GM21423 (cell line): ENCODE data around the gene EHBP1.

ENCODE experiments used
- ATAC-seq: cut with Tn5 transposase; IDR thresholded peaks from one replicate; pipeline ENCODE4 v1.9.1; 2021; ENCODE audit warnings: mild to moderate bottlenecking, moderate library complexity; ENCODE audit not compliant: unreplicated experiment

Gene EHBP1

DNA sequence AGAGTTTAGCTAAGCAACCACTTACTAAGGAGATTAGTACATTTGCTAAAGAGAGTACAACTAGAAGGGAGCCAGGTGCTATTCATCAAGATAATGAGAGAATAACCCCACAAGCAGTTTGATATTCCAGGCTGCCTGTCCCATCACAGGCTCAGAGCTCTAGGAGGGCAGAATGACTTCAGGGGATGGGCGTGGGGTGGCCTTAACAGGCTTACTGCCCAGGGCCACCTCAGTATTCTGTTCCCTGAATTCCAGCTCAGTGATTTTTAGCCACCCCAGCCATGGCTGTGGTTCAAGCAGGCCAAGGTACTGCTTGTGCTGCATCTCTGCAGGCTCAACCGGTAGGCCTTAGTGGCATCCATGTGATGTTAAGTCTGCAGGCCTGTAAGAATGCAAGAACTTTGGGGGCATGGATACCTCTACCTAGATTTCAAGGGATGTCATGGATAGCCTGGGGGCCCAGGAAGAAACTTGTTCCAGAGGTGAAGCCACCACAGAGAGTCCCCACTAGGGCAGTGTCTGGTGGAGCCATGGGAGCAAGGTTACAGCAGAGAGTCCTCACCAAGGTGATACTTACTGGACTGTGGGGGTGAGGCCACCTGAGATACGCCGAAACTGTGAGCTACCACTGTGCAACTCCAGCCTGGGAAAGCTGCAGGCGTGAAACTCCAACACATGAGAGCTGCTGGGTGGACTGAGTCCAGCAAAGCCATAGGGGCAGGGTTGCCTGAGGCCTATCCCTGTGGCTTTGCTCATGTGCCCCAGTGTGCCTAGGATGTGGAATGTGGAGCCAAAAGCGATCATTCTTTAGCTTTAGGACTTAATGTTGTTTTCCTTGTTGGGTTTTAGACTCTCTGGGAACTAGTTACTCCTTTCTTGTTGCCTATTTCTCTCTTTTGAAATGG, 107.7 kb downstream of the EHBP1 start:
- no peak for ATAC-seq

DNA sequence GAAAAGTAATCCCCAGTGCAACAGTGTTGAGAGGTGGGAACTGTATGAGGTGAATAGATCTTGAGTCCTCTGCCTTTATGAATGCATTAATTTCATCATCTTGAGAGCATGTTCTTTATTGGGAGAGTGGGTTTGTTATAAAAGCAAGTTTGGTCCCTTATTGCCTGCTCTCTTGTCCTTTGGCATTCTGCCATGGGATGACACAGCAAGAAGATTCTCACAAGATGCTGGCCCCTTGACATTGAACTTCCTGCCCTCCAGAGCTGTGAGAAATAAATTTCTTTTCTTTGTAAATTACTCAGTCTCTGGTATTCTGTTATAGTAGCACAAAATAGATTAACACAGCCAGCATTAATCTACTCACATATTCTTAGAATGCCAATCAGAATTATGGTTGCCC, 108.6 kb downstream of the EHBP1 start:
- ATAC-seq: no peak

- ATAC-seq: no peak
Measured at GRCh38 chr2:62817348-62817747, 111.8 kb downstream of the EHBP1 start.

DNA sequence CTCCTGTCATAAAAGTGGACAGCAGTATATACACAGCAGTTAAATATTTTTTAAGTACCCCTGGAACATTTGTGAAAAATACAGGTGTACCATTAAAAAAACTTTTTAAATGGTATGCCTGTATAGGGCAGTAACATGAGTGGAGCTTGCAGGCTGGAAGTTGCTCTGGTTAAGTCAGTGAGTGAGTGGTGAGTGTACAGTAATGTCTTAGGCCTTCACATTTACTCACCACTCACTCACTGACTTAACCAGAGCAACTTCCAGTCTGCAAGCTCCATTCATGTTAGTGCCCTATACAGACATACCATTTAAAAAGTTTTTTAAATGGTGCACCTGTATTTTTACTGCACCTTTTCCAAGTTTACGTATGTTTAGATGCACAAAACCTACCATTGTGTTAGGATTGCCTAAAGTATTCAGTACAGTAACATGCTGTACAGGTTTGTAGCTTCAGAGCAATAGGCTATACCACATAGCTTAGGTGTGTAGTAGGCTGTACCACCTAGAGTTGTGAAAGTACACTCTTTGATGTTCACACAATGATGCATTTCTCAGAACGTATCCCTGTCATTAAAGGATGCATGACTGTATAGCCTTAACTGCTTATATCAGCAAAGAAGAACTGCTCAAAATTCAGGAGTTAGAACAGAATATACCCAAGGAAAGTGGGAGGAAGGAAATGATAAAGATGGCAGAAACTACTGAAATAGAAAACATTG, 112.6 kb downstream of the EHBP1 start:
- no peak for ATAC-seq

DNA sequence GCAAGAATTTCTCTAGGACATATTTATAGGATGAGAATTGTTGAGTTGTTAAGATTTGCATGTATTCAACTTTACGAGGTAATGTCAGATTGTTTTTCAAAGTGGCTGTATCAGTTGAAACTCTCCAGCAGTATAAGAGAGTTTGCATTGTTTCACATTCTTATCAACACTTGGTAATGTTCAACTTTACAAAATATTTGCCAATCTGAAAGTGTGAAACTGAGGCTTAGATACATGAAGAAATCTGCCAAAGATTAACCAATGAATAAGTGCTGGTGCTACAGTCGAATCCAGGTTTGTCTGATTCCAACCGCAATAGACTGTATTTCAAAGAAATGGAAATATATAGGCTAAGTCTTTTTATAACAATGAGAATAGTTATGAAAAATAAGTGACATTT, 117.0 kb downstream of the EHBP1 start:
- ATAC-seq: no peak

DNA sequence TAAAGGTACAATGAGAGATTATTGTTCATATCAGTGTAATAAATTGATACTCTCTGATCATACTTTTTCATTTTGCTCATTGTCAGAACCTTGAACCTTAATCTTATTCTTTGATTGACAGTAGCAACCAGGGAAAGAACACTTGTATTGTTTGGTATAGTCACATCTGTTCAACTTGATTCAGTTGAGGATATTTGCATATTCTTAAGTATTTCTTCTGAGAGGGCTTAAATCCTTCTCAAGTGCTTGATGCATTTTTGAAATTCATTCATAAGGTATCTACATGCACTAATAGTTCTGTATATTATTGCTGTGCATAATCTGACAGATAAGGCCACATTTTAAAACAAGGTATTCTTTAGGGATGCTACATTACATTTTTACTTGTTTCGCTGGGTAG, 118.9 kb downstream of the EHBP1 start:
- ATAC-seq: no peak

- no peak for ATAC-seq
Measured at GRCh38 chr2:62826141-62826540, 120.6 kb downstream of the EHBP1 start.

DNA sequence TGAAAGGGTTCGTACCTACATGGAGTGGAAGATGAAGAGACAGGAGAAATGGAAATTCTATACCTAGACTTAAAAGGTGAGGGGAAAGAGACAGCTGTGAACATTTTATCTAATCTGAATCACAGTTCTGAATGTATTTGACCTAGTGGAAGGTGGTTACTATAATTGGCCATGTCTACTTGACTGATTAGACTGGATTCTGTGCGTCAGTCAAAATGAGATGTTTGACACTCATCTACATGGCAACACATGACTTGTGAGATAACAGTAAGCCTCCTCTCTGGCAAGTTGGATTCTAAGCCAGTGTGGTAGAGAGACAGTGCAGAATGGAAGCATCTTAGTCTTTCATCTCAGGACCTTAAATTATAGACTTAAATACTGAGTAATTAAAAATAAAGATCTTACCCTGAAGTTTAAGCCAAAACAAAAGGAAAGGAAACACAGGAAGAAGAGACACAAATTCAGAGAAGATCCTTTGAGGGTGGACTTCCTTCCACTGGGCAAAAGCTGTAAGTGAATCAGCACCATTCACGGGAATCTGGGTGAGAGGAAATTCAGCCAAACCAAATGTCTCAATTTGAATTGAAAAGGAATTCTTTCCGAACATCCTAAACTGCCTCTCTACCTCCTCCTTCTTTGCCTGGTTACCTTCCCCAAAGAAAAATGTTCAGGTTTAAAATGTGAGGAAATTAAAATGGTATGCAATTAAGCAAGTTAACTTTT, 121.6 kb downstream of the EHBP1 start:
- no peak for ATAC-seq

GRCh38 chr2:62831729-62832128, 126.2 kb downstream of the EHBP1 start:
- ATAC-seq: no peak

GRCh38 chr2:62844311-62845090, 139.0 kb downstream of the EHBP1 start:
- ATAC-seq: no peak

DNA sequence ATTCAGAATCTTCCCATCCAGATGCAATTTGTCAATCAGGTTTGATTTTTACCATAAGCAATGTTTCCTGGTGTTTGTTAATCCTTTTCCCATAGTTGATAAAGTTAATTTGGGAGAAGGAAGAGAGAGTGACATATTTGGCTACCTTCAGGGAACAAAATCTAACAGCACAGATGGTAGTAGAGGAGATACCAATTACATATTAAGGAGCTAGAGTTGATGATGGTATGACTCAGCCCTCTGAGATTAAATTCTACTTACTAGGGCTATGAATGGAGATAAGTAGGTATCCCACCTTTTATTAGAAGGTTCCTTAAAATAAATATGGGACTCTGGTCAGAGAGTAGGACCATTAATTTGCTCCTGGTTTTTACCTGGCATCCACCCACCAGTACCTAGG, 139.7 kb downstream of the EHBP1 start:
- no peak for ATAC-seq

- no peak for ATAC-seq
Measured at GRCh38 chr2:62852254-62852653, 146.7 kb downstream of the EHBP1 start.

GRCh38 chr2:62854600-62855514, 149.3 kb downstream of the EHBP1 start:
- no peak for ATAC-seq

DNA sequence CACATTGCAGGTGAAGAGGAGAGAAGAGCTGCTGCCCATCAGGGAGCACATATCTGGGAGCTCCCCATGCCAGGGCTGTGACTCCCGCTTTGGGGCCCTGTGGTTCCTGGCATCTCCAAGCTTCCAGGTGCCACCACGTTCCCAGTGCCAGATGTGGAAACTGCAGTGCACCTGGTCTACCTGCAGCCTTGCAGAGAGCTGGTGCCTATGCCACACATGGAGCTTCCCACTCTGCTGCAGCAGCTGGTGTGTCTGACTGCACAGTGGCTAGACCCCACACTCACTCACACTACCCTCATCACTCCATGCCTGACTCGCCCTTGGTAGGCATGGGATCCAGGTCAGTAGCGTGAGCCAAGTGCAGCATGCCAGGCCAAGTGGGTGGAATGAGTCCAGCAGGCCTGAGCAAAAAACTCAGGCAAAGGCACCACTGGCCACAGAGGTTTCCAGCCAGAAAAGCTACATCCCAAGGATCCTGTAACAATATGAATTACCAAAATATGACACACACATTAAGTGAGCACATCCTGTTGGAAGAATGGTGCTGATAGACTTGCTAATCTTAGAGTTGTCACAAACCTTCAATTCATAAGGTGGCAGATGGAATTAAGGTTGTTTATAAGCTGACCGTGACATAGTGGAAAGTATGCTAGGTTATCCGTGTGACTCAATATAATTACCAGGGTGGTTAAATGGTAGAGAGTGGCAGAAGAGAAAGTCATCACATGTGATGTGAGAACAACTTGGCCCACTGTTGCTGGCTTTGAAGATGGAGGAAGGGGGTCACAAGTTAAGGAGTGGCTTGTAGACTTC, 150.9 kb downstream of the EHBP1 start:
- ATAC-seq: no peak

GRCh38 chr2:62857139-62857931, 151.8 kb downstream of the EHBP1 start:
- ATAC-seq: no peak

DNA sequence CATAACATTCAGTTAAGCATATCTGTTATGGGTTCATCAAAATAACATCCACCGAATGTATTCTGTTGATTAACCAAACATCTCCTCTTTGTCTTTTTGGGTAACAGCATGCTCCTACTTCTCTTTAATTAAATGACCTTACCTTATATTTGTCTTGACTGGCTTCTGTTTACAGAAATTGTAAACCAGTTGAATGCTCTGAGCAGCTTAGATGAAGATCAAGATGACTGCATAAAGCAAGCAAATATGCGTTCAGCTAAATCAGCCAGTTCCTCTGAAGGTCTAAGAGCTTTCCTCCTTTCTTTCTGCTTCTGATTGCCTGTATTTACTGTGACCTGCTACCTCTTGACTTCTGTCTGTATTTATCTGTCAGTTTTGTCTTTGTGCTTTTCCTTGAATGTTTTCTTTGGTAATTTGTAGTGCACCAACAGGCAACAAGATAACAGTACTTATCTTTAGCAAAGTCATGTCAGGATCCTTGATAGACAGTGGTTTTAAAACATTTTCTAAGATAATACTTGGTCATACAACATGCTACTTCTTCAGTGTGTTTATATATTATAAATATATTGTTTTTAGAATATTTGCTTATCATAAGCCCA, 152.8 kb downstream of the EHBP1 start:
- no peak for ATAC-seq

DNA sequence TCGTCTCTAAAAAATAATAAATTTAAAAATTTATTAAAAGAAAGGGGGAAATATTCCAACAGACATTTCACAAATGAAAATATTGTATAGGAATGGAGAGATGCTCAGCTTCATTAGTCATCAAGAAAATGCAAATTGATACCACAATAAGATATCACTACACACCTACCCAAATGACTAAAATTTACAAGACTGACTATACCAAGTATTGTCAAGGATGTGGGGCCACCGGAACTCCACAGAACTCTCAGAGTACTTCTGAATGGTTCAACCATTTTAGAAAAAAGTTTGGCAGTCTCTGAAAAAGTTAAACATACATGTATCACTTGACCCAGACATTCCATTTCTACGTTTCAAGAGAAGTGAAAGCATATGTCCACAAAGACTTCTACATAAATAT, 163.4 kb downstream of the EHBP1 start:
- ATAC-seq: no peak

GRCh38 chr2:62870966-62871365, 165.5 kb downstream of the EHBP1 start:
- no peak for ATAC-seq
